HEK293T (cell line): ENCODE data around the gene ZDHHC22.

Experiments used
- ARNT ChIP-seq: fragments of 450-650 bp; IDR thresholded peaks from 2 replicates; pipeline ENCODE4 v1.6.1; 2017; ENCODE audit warnings: mild to moderate bottlenecking
- BHLHE40 ChIP-seq: fragments of 450-650 bp; IDR thresholded peaks from 2 replicates; pipeline ENCODE4 v1.6.1; 2016; ENCODE audit warnings: mild to moderate bottlenecking, moderate library complexity, borderline replicate concordance
- CTBP1 ChIP-seq: fragments of 450-650 bp; IDR thresholded peaks from 2 replicates; pipeline ENCODE4 v1.6.1; 2016; ENCODE audit warnings: borderline replicate concordance
- ELF4 ChIP-seq: fragments of 450-650 bp; IDR thresholded peaks from 2 replicates; pipeline ENCODE4 v1.6.1; 2017; ENCODE audit warnings: antibody characterized with exemption
- FOXA1 ChIP-seq: fragments of 450-650 bp; IDR thresholded peaks from 2 replicates; pipeline ENCODE4 v1.6.1; 2016; ENCODE audit warnings: mild to moderate bottlenecking
- FOXK2 ChIP-seq: fragments of 450-650 bp; IDR thresholded peaks from 2 replicates; pipeline ENCODE4 v1.6.1; 2016; ENCODE audit warnings: mild to moderate bottlenecking
- L3MBTL2 ChIP-seq: fragments of 450-650 bp; conservative IDR thresholded peaks from 2 replicates; pipeline ENCODE4 v1.6.1; 2016; ENCODE audit warnings: mild to moderate bottlenecking
- NFRKB ChIP-seq: fragments of 450-650 bp; IDR thresholded peaks from 2 replicates; pipeline ENCODE4 v1.6.1; 2016; ENCODE audit warnings: mild to moderate bottlenecking, moderate library complexity
- SP1 ChIP-seq: fragments of 450-650 bp; IDR thresholded peaks from 2 replicates; pipeline ENCODE4 v1.6.1; 2017
- SUZ12 ChIP-seq: fragments of 450-650 bp; IDR thresholded peaks from 2 replicates; pipeline ENCODE4 v1.6.1; 2016; ENCODE audit warnings: mild to moderate bottlenecking
- TF ChIP-seq, protein P1 (sequence below): fragments of 450-650 bp; IDR thresholded peaks from 2 replicates; pipeline ENCODE4 v1.6.1; 2016

GRCh38 chr14:77186911-77187648 is 45.5 kb upstream of the ZDHHC22 start:
- TF ChIP-seq FOXK2: no peak
- TF ChIP-seq, protein P1, sequence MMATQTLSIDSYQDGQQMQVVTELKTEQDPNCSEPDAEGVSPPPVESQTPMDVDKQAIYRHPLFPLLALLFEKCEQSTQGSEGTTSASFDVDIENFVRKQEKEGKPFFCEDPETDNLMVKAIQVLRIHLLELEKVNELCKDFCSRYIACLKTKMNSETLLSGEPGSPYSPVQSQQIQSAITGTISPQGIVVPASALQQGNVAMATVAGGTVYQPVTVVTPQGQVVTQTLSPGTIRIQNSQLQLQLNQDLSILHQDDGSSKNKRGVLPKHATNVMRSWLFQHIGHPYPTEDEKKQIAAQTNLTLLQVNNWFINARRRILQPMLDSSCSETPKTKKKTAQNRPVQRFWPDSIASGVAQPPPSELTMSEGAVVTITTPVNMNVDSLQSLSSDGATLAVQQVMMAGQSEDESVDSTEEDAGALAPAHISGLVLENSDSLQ: no peak
- TF ChIP-seq SUZ12: no peak
- no peak for TF ChIP-seq ARNT
- no peak for TF ChIP-seq NFRKB
- no peak for TF ChIP-seq BHLHE40
- TF ChIP-seq CTBP1: no peak
- TF ChIP-seq FOXA1: no peak
- TF ChIP-seq SP1: no peak
- TF ChIP-seq L3MBTL2: no peak
- TF ChIP-seq ELF4: no peak
